GM21619 (cell line): ENCODE data around the gene PARP3.

Experiments used
- ATAC-seq: cut with Tn5 transposase; IDR thresholded peaks from one replicate; pipeline ENCODE4 v1.9.1; 2021; ENCODE audit not compliant: unreplicated experiment

The PARP3 gene

GRCh38 chr3:51947215-51947900, 5.2 kb downstream of the PARP3 start:
- ATAC-seq: no peak

DNA sequence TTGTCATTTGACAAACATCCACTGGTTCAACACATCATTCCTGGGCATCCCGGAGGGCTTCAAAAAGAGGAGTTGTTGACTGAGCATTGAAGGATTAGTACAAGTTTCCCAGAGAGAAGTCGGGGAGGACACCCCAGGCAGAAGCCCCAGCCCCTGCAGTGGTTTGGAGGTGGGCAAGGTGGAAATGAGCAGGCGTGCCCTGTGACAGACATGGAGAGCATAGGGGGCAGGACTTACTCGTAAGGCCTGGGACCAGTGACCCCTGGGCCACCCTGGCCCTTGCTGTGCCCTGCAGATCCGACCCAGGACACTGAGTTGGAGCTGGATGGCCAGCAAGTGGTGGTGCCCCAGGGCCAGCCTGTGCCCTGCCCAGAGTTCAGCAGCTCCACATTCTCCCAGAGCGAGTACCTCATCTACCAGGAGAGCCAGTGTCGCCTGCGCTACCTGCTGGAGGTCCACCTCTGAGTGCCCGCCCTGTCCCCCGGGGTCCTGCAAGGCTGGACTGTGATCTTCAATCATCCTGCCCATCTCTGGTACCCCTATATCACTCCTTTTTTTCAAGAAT, 5.9 kb downstream of the PARP3 start:
- ATAC-seq: no peak

GRCh38 chr3:51949121-51949520, 7.0 kb downstream of the PARP3 start:
- no peak for ATAC-seq

- ATAC-seq: no peak
These were observed 8.7 kb downstream of the PARP3 start for GRCh38 chr3:51950899-51951298.

DNA sequence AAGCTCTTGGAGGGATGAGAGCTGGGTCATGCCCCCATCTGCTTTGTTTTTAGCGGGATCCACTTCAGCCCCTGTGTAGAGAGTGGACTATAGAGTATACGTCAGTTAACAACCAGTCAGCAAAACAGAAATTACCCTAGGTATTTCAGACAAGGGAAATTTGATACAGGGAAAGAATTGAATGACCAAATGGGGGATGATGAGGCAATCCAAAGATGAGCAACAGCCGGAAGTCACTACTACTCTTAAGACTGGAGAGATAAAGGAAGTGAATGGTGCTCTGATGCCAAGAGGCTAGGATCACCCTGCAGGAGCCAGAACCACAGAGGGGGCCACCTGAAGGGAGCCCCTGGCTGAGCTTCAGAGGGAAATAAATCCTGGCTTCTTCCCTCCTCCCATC, 11.3 kb downstream of the PARP3 start:
- no peak for ATAC-seq

DNA sequence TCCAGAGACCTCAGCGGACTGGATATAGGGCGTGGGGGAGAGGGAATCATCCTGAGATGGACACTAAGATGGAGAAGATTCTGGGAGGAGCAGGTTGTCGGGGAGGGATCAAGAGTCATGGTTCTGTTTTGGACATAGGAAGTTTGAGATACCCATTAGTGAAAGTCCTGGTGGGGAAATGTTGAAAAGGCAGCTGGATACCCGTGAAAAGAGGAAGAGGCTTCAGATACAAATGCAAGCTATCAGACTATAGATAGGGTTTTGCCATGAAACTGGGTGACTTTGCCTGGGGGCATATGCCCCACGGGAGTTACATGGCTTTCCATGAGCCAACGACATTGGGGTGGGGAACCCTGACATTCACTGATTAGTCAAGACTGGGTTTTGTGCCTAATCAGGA, 11.9 kb downstream of the PARP3 start:
- no peak for ATAC-seq

DNA sequence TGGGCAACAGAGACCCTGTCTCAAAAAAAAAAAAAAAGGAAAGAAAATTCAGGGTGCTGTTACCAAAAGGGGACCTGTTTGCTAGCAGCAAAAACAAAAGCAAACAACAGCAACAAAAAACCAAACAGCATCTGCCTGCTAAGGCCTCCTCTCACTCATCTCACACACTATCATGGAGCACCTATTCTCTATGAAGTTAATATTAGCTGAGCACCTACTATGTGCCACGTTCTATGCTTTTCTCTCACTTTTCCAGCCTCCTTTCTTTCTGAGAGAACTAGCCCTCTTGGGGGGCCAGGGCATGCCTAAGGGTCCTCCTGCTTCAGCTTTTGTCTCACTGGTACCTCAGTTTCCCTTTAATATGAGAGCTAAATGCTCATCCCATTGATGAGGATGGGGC, 12.6 kb downstream of the PARP3 start:
- ATAC-seq: no peak

DNA sequence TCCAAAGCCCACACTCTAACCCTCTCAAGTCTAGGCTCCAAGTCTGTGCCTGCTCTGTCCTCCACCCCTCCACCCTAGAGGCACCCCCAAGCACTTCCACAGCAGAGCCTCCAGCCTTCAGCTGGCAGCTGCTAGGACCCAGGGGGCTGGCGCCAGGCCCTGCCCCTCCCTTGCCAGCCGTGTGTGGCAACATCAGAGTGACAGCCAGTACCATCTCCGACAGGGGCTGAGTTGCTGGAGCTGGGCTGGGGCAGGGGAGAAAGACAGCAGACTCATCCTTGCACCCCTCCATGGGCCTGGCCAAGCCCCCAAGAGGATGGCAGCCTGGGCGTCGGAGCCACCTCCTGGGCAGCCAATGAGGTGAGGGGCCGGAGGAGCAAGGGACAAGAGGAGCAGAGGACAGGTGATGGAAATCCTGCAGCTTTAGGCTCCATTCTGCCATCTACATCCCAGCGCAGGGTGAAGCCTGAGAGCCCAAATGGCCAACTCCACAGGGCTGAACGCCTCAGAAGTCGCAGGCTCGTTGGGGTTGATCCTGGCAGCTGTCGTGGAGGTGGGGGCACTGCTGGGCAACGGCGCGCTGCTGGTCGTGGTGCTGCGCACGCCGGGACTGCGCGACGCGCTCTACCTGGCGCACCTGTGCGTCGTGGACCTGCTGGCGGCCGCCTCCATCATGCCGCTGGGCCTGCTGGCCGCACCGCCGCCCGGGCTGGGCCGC, 13.2 kb downstream of the PARP3 start, which contains the start of gene GPR62:
GPR62 (plus strand) TSS at position 207 of the 718 bp plus-strand sequence; CDS start at position 479, 272 bp downstream.
- no peak for ATAC-seq

DNA sequence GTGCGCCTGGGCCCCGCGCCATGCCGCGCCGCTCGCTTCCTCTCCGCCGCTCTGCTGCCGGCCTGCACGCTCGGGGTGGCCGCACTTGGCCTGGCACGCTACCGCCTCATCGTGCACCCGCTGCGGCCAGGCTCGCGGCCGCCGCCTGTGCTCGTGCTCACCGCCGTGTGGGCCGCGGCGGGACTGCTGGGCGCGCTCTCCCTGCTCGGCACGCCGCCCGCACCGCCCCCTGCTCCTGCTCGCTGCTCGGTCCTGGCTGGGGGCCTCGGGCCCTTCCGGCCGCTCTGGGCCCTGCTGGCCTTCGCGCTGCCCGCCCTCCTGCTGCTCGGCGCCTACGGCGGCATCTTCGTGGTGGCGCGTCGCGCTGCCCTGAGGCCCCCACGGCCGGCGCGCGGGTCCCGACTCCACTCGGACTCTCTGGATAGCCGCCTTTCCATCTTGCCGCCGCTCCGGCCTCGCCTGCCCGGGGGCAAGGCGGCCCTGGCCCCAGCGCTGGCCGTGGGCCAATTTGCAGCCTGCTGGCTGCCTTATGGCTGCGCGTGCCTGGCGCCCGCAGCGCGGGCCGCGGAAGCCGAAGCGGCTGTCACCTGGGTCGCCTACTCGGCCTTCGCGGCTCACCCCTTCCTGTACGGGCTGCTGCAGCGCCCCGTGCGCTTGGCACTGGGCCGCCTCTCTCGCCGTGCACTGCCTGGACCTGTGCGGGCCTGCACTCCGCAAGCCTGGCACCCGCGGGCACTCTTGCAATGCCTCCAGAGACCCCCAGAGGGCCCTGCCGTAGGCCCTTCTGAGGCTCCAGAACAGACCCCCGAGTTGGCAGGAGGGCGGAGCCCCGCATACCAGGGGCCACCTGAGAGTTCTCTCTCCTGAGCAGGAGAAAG, 14.0 kb downstream of the PARP3 start:
- ATAC-seq: no peak

DNA sequence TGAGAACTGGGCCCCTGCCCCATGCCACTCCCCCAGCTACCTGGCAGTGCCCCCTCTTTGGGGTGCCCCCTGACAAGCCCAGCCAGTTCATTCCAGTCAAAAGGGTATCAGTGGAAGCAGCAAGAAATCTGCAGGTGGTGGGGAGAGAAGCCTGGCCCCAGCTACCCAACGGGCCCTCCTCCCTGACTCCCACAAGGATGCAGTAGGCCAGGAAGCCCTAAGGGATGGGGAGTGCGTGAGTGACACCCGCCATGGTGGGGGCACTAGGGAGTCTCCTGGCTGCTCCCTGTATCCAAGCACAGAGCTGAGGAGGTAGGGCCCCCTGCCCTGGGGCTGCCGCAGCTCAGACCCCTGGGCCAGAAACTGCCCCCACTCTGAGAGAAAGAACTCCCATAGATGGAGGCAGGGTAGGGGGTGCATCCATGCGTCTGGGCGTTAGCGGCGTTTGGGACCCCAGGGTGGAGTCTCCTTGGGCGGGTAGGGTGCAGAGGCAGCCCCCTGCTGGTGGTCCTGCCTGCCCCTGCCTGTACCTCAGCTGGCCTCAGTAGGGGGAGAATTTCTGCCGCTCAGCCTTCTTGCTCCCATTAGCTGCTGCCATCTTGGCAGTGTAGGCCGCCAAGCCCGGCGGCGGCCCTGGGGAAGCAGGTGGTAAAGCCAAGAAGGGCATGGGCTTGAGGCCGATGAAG, 15.5 kb downstream of the PARP3 start:
- ATAC-seq: no peak

- no peak for ATAC-seq
These were observed 16.7 kb downstream of the PARP3 start for GRCh38 chr3:51958603-51959521.

GRCh38 chr3:51959651-51960050, 17.5 kb downstream of the PARP3 start:
- no peak for ATAC-seq

DNA sequence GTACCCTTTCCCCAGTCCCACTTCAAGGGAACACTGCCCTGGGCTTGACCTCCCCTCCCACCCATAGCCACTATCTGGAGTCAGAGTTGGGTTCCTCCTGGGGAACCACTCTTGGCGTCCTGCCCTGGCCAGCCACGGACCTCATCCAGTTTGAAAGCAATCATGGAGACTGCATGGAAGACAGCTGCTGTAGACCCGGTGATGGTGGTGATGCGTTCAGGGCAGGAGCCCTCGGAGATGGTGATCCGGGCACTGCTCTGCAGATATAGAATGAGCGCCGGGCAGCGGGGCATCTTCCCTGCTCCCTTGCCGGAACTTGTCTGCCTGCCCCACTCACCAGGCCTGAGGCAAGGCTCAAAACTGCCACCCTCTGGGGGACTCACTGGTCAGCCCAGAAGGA, 18.2 kb downstream of the PARP3 start:
- ATAC-seq: no peak

GRCh38 chr3:51961011-51961410, 18.8 kb downstream of the PARP3 start:
- no peak for ATAC-seq

GRCh38 chr3:51961602-51962569, 19.7 kb downstream of the PARP3 start:
- no peak for ATAC-seq

DNA sequence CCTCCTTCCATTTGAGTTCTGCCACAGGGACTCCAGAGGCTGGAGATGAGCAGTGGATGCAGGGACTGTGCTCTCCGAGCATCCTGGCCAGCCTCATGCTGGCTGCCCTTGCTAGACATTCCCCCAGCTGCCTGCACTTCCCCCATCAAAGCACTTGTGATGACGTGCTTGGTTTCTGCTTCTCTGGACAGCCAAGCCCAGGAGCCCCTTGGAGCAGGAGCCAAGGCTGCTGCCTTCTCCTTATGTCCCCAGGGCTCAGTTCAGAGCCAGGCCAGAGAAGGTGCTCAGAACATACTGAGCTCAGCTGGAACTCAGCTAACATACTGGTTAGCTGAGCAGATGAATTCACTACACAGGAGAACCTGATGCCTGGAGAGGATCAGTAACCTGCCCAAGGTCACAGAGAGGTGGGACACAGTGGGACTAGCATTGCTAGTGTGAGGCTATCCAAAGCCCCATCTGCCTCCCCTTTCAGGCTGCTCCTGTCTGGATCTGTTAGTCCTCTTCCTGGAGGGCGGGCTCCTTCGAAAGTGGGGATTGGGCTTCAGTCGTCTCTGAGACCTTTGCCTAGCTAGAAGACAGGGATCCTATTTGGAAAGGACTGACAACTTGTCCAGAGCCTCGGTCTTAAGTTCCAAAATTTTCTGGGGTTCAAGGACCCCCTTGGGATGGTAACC, 20.8 kb downstream of the PARP3 start:
- no peak for ATAC-seq

DNA sequence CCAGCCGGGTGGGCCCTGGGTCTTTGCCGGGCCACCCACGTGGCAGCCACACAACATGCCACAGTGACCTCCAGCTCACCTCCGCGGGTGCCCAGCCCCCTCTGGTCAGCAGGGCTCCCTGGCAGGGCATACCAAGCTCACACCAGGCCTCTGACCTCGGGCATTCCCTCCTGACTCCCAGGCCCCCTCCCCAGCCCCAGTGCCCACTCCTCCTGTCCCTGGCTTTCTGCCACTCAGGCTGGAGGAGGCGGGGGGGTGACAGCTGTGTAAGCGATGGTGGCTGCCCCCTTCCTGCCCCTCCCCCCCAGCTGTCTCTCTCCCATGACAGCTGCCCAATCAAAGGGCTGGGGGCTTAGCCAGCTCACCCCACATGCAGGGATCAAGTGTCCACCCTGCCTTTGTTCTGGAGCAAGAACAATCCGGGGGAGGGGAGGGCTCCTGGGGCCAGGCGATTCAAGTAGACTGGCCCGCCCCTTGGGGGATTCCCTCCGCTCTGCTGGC, 21.8 kb downstream of the PARP3 start:
- no peak for ATAC-seq

DNA sequence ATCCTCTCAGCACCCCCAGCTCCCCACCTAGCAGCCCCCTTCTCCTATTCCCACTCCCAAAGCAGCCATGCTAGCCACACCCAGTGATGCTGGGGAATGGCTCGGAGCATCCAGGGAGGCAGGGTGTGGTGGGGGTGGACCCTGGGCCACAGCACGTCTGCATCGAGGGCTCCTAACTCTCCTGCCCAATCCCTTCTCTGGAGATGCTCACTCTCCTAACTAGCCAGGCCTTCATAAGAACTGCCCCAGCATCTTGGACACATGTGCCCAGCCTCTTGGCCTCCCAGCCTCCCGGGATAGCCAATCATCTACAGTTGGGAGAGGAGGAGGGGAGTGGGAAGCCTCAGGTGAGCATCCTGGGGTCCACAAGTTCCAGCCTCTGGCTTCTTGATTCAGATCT, 22.4 kb downstream of the PARP3 start:
- ATAC-seq: no peak
